Fibroblast of the aortic adventitia (primary cell): ENCODE data around the gene DET1. TPM values are rescaled to one million over a fixed set of nuclear protein-coding genes. Genes with fewer than 3 reads are reported as not detected.

ENCODE experiments used
- DNase-seq: peaks from one replicate; pipeline ENCODE4 v3.0.0-alpha.2; 2010; ENCODE audit warnings: low read depth
- H3K4me3 ChIP-seq: 2 replicates; pipeline ENCODE4 v1.5.1; 2011; ENCODE audit warnings: low read depth, mild to moderate bottlenecking, control low read depth, low read length, moderate library complexity
- CTCF ChIP-seq: IDR thresholded peaks from 2 replicates; pipeline ENCODE4 v1.5.1; 2011; ENCODE audit warnings: mild to moderate bottlenecking, low read length, control low read depth, inconsistent platforms; ENCODE audit not compliant: insufficient read depth
- small RNA-seq: library from RNA; depleted of rRNA; stranded (forward); fragments of <200 nt; gene quantifications from one replicate; pipeline ENCODE3, GENCODE V24; 2012
- total RNA-seq: library from RNA; depleted of rRNA; stranded (reverse); fragments of >200 nt; gene quantifications from 2 replicates; pipeline ENCODE4 v1.2.3, GENCODE V29; 2012; ENCODE audit warnings: low replicate concordance

The DET1 gene
- total RNA-seq, 1 donor: 11.5 TPM

GRCh38 chr15:88465633-88466224 lies 80.8 kb downstream of the DET1 start:
- H3K4me3 ChIP-seq: no peak overlapping the region
- DNase-seq: peak; percentile 30
- TF ChIP-seq CTCF: no peak

GRCh38 chr15:88463870-88464532 lies 82.5 kb downstream of the DET1 start:
- no peak for DNase-seq
- H3K4me3 ChIP-seq: no peak overlapping the region
- no peak for TF ChIP-seq CTCF

Small RNAs within 50 kb of the gene (small RNA-seq; reads per million reads assigned to genes)
- gene AC013489.2: not detected

Other genes with a start within 250 kb of the DET1 start
- gene MRPL46, start 79.3 kb downstream of the DET1 start, total RNA-seq: 8.5 and 16.4 TPM in 2 replicates
- gene MRPS11, start 79.0 kb downstream of the DET1 start, total RNA-seq: 16.1 and 28.8 TPM in 2 replicates
- gene AEN, start 74.7 kb upstream of the DET1 start, total RNA-seq: 20.8 and 36.6 TPM in 2 replicates
- gene ISG20, start 92.3 kb upstream of the DET1 start, total RNA-seq: 1.9 and 6.6 TPM in 2 replicates